ENCODE results near the gene SCAMP1.

Gene SCAMP1

DNA sequence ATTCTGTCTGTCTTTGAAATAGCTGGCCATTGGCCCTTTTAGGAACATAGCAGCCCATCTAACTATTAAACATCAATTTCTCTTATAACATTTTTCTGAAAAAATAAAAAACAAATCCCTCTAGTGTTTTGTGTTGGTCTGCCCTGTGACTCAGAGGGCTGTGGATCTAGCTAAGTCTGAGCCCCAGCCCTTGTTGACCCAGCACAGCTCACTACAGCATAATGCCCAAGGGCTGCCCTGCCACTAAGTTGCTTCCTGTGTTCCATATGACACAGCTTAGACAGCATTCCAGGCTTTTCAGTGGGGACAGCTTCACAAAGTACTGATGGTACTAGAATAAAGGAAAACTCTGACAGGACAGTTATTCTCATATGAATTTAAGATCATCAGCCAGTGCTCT is 136.0 kb downstream of the SCAMP1 start:
- Histone ChIP-seq H3K27ac (no peak overlapping the region), H3K9ac (ENCODE audit: insufficient read length) (no peak overlapping the region), H3K9me3 (ENCODE audit: low read depth, low read length) (no peaks in the 10 kb centered on the region), H3K4me3 (no peak overlapping the region), H3K36me3 (ENCODE audit: insufficient read depth, low read length) (no peaks in the 10 kb centered on the region)
- TF ChIP-seq POLR2AphosphoS5 (IDR thresholded peaks at IDR 0.05; ENCODE audit: borderline replicate concordance, low read depth, low read length) (no peak), EZH2 (IDR thresholded peaks at IDR 0.05) (no peak), FOXP2 (optimal IDR thresholded peaks at IDR 0.05; ENCODE audit: control extremely low read depth, extremely low read length, insufficient read depth) (no peak)
- DNase-seq (ENCODE audit: low read depth, low spot score): no peak

DNA sequence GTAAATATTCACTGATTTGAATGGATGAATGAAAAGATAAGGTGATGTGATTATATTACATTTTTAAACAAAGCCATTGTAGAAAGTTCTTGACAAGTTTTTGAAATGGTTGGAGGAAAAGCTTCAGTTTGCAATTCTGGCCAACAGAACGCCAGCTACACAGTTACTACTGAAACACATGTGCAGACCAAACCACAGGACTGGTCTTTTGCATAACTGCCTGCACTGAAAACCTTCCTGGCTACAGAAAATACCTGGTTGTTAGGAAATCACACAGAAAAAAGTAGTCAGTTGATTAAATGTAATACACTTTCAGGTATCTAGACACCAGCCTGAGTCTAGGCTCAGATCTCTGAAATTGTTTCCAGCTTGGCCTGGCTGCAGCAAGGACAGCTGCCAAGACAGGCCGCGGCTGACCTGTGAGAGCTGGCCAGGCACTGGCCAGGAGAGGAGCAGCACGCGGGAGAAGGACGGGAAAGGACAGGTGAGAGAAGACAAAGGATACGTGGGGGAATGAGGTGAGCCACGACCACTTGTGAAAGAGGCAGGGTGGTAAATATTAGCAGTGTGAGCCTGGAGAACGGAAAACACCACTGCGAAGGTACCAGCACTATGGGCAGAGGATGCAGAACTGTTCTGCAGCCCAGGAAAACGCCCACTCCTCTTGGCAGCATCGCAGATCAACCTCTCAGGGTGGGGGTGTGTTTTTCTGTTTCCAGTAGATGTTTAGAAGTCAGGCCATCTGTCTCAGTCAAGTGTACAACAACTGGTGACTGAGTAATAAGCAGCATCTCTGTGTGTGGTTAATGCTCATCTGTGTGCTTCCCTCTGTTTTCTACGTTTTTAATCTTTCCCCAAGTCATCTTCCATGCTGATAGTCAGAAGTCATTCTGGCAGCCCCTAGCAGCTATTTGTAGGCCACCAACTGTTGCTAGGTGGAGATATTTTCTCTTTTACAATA is 137.4 kb downstream of the SCAMP1 start:
- no peak for DNase-seq (ENCODE audit: low read depth, low spot score)
- no peak overlapping the region for H3K27ac ChIP-seq
- TF ChIP-seq FOXP2 (optimal IDR thresholded peaks at IDR 0.05; ENCODE audit: control extremely low read depth, extremely low read length, insufficient read depth) (no peak), EZH2 (IDR thresholded peaks at IDR 0.05) (no peak), POLR2AphosphoS5 (IDR thresholded peaks at IDR 0.05; ENCODE audit: borderline replicate concordance, low read depth, low read length) (no peak)
- no peaks in the 10 kb centered on the region for H3K36me3 ChIP-seq (ENCODE audit: insufficient read depth, low read length)
- H3K9ac ChIP-seq (ENCODE audit: insufficient read length): no peak overlapping the region
- no peaks in the 10 kb centered on the region for H3K9me3 ChIP-seq (ENCODE audit: low read depth, low read length)
- H3K4me3 ChIP-seq: no peak overlapping the region

DNA sequence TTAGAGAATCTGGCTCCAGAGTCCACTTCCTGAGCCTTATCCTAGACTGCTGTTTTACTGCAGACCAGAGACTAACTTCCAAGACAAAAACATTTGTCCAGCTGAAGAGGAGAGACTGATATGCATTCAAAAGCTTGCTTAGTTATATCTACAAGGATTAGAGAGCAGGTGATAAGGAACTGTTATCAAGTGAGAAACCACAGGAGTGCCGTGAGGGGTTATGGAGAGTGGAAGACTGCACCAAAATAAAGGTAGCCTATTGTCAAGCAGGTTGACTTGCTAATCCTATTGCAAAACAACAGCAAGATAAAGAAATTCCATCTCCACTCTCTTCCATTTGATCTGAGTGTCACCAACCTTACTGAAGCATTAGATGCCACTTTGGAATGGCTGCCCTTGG is 139.1 kb downstream of the SCAMP1 start:
- H3K4me3 ChIP-seq: no peak overlapping the region
- no peak for TF ChIP-seq FOXP2 (optimal IDR thresholded peaks at IDR 0.05; ENCODE audit: control extremely low read depth, extremely low read length, insufficient read depth)
- TF ChIP-seq POLR2AphosphoS5 (IDR thresholded peaks at IDR 0.05; ENCODE audit: borderline replicate concordance, low read depth, low read length): no peak
- TF ChIP-seq EZH2 (IDR thresholded peaks at IDR 0.05): no peak
- H3K27ac ChIP-seq: no peak overlapping the region
- no peaks in the 10 kb centered on the region for H3K9me3 ChIP-seq (ENCODE audit: low read depth, low read length)
- no peaks in the 10 kb centered on the region for H3K36me3 ChIP-seq (ENCODE audit: insufficient read depth, low read length)
- no peak overlapping the region for H3K9ac ChIP-seq (ENCODE audit: insufficient read length)
- no peak for DNase-seq (ENCODE audit: low read depth, low spot score)

DNA sequence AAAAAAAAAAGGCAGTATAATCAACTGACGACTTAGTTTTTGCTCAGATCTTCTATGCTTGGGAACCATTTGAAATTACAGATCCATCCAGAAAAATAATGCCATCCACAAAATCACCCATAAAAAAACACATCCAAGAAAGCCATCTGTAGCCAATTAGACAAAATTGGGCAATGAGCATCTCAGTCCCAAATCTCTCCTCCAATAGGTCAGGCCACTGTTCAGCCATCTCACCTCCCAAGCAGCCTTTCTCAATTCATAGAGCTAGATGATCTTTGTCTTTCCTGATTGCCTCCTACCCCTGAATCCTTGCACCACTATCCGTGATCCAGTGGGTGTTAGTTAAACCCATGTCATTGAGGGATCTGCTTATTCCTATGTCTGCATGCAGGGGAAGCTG is 139.6 kb downstream of the SCAMP1 start:
- Histone ChIP-seq H3K9ac (ENCODE audit: insufficient read length) (no peak overlapping the region), H3K4me3 (no peak overlapping the region), H3K27ac (no peak overlapping the region), H3K9me3 (ENCODE audit: low read depth, low read length) (no peaks in the 10 kb centered on the region), H3K36me3 (ENCODE audit: insufficient read depth, low read length) (no peaks in the 10 kb centered on the region)
- no peak for DNase-seq (ENCODE audit: low read depth, low spot score)
- TF ChIP-seq POLR2AphosphoS5 (IDR thresholded peaks at IDR 0.05; ENCODE audit: borderline replicate concordance, low read depth, low read length) (no peak), FOXP2 (optimal IDR thresholded peaks at IDR 0.05; ENCODE audit: control extremely low read depth, extremely low read length, insufficient read depth) (no peak), EZH2 (IDR thresholded peaks at IDR 0.05) (no peak)

DNA sequence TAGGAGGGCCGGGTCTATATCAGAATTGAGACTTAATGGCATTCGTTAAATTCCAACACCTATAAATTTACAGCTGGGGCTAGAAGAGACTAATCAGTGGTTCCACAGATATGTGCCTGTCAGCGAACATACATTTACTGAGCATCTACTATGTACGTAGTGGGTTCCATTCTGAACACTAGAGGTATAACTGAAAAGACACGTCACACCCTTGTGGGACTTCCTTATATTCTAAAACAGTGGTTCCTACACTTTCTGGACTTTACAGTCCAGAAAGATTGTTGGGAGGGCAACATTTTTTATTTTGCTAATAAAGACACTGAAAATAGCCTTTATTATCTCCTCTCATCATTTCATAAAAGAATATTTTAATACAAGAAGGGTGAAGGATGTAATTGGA is 140.5 kb downstream of the SCAMP1 start:
- no peak for DNase-seq (ENCODE audit: low read depth, low spot score)
- no peak overlapping the region for H3K9ac ChIP-seq (ENCODE audit: insufficient read length)
- H3K4me3 ChIP-seq: no peak overlapping the region
- no peak for TF ChIP-seq FOXP2 (optimal IDR thresholded peaks at IDR 0.05; ENCODE audit: control extremely low read depth, extremely low read length, insufficient read depth)
- no peak for TF ChIP-seq POLR2AphosphoS5 (IDR thresholded peaks at IDR 0.05; ENCODE audit: borderline replicate concordance, low read depth, low read length)
- no peak for TF ChIP-seq EZH2 (IDR thresholded peaks at IDR 0.05)
- no peaks in the 10 kb centered on the region for H3K9me3 ChIP-seq (ENCODE audit: low read depth, low read length)
- H3K36me3 ChIP-seq (ENCODE audit: insufficient read depth, low read length): no peaks in the 10 kb centered on the region
- no peak overlapping the region for H3K27ac ChIP-seq

DNA sequence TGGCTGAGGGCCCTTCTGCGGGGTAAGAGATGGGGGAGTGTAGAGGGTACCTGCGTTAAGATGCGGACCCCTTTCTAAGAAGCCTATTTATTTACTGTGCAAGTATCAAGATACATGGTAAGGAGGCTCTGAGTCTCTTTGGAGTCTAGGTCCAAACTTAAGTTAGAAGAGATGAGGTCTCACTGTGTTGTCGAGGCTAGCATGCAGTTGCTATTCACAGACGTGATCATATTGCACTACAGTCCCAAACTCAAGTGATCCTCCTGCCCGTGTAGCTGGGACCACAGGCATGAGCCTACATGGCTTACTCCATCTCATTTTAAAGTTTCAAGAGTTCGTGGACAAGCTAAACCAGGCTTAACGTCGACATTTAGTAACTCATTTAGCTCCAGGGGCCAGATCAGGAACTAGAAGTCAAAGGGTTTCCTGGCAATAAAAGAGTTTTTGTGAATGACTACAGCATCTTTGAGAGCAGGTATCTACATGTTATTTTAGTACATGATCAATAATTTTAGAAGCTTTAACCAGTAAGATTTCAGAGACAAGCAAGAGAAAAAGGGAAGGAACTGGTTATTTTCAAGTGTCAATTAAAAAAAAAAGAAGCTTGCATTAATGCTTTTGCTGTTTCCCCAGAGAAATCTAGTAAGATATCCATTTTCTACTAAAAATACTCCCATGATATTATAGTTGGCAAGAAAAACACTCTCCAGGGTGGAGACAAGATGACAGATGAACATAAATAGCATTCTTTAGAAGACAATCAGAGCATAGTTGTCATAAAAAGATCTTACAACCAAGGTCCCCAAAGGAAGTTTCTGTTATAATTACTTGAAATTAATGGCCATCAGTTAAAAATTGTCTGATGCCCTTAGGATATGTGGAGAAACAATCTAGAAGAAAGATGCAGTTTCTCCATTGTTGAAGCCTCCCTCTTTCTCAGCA is 141.3 kb downstream of the SCAMP1 start:
- peak; percentile 5 for DNase-seq (ENCODE audit: low read depth, low spot score)
- no peak overlapping the region for H3K4me3 ChIP-seq
- H3K27ac ChIP-seq: peak overlapping the region; percentile 7; the same call in 1 of the 2 replicates
- no peaks in the 10 kb centered on the region for H3K36me3 ChIP-seq (ENCODE audit: insufficient read depth, low read length)
- TF ChIP-seq FOXP2 (optimal IDR thresholded peaks at IDR 0.05; ENCODE audit: control extremely low read depth, extremely low read length, insufficient read depth) (no peak), EZH2 (IDR thresholded peaks at IDR 0.05) (no peak), POLR2AphosphoS5 (IDR thresholded peaks at IDR 0.05; ENCODE audit: borderline replicate concordance, low read depth, low read length) (no peak)
- H3K9ac ChIP-seq (ENCODE audit: insufficient read length): no peak overlapping the region
- H3K9me3 ChIP-seq (ENCODE audit: low read depth, low read length): no peaks in the 10 kb centered on the region

DNA sequence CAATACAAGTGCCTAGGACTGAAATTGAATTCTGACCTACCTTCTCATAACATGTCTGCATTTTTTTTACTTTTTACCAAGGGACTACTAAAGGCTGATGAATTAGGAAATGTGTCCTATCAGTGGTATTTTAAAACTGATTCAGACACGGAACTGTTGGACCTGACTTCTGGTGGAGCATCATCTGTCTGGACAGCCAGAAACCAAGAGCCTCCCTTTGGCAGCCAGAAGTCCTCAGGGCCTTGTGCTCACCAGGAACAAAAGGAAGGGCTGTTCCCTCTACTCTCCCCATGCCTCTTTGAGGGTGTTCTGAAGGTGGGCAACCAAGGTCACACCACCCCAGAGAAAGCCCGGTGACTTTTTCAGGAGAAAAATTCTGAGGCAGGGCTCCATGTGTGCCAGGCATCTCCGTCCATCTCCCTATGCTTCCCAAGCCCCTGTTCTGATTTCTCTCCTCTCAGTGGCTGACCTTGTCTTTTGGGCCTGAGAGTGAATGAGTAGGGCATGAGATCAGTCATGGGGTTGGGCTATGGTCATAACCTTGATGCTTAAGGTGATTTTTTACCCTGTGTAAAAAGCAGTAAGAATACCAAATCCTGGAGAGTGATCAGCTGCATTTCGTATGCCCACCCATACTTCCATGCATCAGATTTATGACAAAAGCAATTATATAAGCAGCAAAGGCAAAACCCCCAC is 143.7 kb downstream of the SCAMP1 start:
- no peaks in the 10 kb centered on the region for H3K9me3 ChIP-seq (ENCODE audit: low read depth, low read length)
- H3K36me3 ChIP-seq (ENCODE audit: insufficient read depth, low read length): no peaks in the 10 kb centered on the region
- no peak for TF ChIP-seq FOXP2 (optimal IDR thresholded peaks at IDR 0.05; ENCODE audit: control extremely low read depth, extremely low read length, insufficient read depth)
- no peak for TF ChIP-seq EZH2 (IDR thresholded peaks at IDR 0.05)
- TF ChIP-seq POLR2AphosphoS5 (IDR thresholded peaks at IDR 0.05; ENCODE audit: borderline replicate concordance, low read depth, low read length): no peak
- no peak for DNase-seq (ENCODE audit: low read depth, low spot score)
- no peak overlapping the region for H3K4me3 ChIP-seq
- H3K9ac ChIP-seq (ENCODE audit: insufficient read length): no peak overlapping the region
- H3K27ac ChIP-seq: no peak overlapping the region
